GM23338 (cell line): ENCODE data around the gene RAD51D. TPM values are rescaled to one million over a fixed set of nuclear protein-coding genes. Genes with fewer than 3 reads are reported as not detected.

Experiments
- ATAC-seq: fragments of 200-7000 bp; cut with Tn5 transposase; 3 replicates; pipeline ENCODE4 v1.9.1; 2020
- DNase-seq: peaks from one replicate; pipeline ENCODE4 v3.0.0-alpha.2; 2015; ENCODE audit warnings: low spot score
- H2AFZ ChIP-seq: fragments of 200-600 bp; sonication (generic); 2 replicates; pipeline ENCODE4 v1.8.0; 2016; ENCODE audit warnings: antibody characterized with exemption, mild to moderate bottlenecking, moderate library complexity
- H3F3A ChIP-seq: fragments of 200-600 bp; sonication (generic); replicated peaks from 2 replicates; pipeline ENCODE4 v1.8.0; 2017; ENCODE audit warnings: antibody characterized with exemption, mixed run types, low read depth
- H3K27ac ChIP-seq: fragments of 200-600 bp; sonication (generic); 2 replicates; pipeline ENCODE4 v1.6.1; 2016; ENCODE audit warnings: low read depth
- H3K27me3 ChIP-seq: fragments of 200-600 bp; sonication (generic); 2 replicates; pipeline ENCODE4 v1.8.0; 2016; ENCODE audit warnings: mild to moderate bottlenecking, mixed run types, moderate library complexity; ENCODE audit not compliant: insufficient read depth
- H3K36me3 ChIP-seq: fragments of 200-600 bp; sonication (generic); 2 replicates; pipeline ENCODE4 v1.8.0; 2016; ENCODE audit warnings: mild to moderate bottlenecking; ENCODE audit not compliant: insufficient read depth
- H3K4me1 ChIP-seq: fragments of 200-600 bp; sonication (generic); 2 replicates; pipeline ENCODE4 v1.8.0; 2016; ENCODE audit warnings: mild to moderate bottlenecking, moderate library complexity; ENCODE audit not compliant: insufficient read depth
- H3K4me2 ChIP-seq: fragments of 200-600 bp; sonication (generic); 2 replicates; pipeline ENCODE4 v1.7.1; 2017; ENCODE audit warnings: mixed run types
- H3K4me3 ChIP-seq: fragments of 200-600 bp; sonication (generic); 2 replicates; pipeline ENCODE4 v1.6.1; 2016; ENCODE audit warnings: mixed run types
- H3K79me2 ChIP-seq: fragments of 200-600 bp; sonication (generic); replicated peaks from 2 replicates; pipeline ENCODE4 v1.8.0; 2017; ENCODE audit warnings: mild to moderate bottlenecking; ENCODE audit not compliant: insufficient read depth
- H3K9me2 ChIP-seq: fragments of 200-600 bp; sonication (generic); 2 replicates; pipeline ENCODE4 v1.8.0; 2017; ENCODE audit not compliant: insufficient read depth
- H4K20me1 ChIP-seq: fragments of 200-600 bp; sonication (generic); replicated peaks from 2 replicates; pipeline ENCODE4 v1.8.0; 2017; ENCODE audit warnings: mild to moderate bottlenecking; ENCODE audit not compliant: insufficient read depth
- H3K27ac Mint-ChIP-seq: 2 replicates; pipeline ENCODE4 v1.8.0; 2020; ENCODE audit warnings: inconsistent platforms, mild to moderate bottlenecking, moderate library complexity, mixed read lengths
- H3K27me3 Mint-ChIP-seq: 3 replicates; pipeline ENCODE4 v1.8.0; 2022; ENCODE audit warnings: low read depth, mild to moderate bottlenecking, moderate library complexity, mixed read lengths, inconsistent platforms; ENCODE audit not compliant: insufficient read depth, poor library complexity
- H3K36me3 Mint-ChIP-seq: 3 replicates; pipeline ENCODE4 v1.8.0; 2021; ENCODE audit warnings: low read depth, mild to moderate bottlenecking, inconsistent platforms, moderate library complexity, mixed read lengths
- H3K4me1 Mint-ChIP-seq: 3 replicates; pipeline ENCODE4 v1.8.0; 2020; ENCODE audit warnings: mild to moderate bottlenecking, inconsistent platforms, mixed read lengths
- H3K4me3 Mint-ChIP-seq: 3 replicates; pipeline ENCODE4 v1.8.0; 2021; ENCODE audit warnings: moderate library complexity, mild to moderate bottlenecking, inconsistent platforms, mixed read lengths
- H3K9me3 Mint-ChIP-seq: 3 replicates; pipeline ENCODE4 v1.8.0; 2020; ENCODE audit warnings: moderate library complexity, mild to moderate bottlenecking, inconsistent platforms, mixed read lengths
- ETS1 ChIP-seq: IDR thresholded peaks from 2 replicates; pipeline ENCODE4 v1.6.1; 2016; ENCODE audit warnings: antibody characterized with exemption
- EZH2 ChIP-seq: fragments of 200-600 bp; sonication (generic); IDR thresholded peaks from one replicate; pipeline ENCODE4 v1.8.0; 2017; ENCODE audit warnings: antibody characterized with exemption, mild to moderate bottlenecking, low read depth; ENCODE audit not compliant: unreplicated experiment
- JUNB ChIP-seq: IDR thresholded peaks from one replicate; pipeline ENCODE4 v1.6.1; 2016; ENCODE audit warnings: antibody characterized with exemption; ENCODE audit not compliant: unreplicated experiment
- NANOG ChIP-seq: IDR thresholded peaks from 2 replicates; pipeline ENCODE4 v1.6.1; 2016; ENCODE audit warnings: antibody characterized with exemption, borderline replicate concordance
- POLR2AphosphoS5 ChIP-seq: IDR thresholded peaks from 2 replicates; pipeline ENCODE4 v1.6.1; 2016; ENCODE audit warnings: antibody characterized with exemption, low read depth
- ZNF114 ChIP-seq: fragments of 250-450 bp; sonication (Bioruptor Pico); IDR thresholded peaks from 2 replicates; pipeline ENCODE4 v1.5.0; 2020; ENCODE audit warnings: mild to moderate bottlenecking, moderate library complexity
- ZNF462 ChIP-seq: fragments of 250-450 bp; sonication (Bioruptor Pico); IDR thresholded peaks from 2 replicates; pipeline ENCODE4 v1.5.0; 2020; ENCODE audit warnings: mild to moderate bottlenecking, moderate library complexity
- polyA plus RNA-seq: library from polyadenylated mRNA; unstranded; fragments of >200 nt; fragmentation: Nextera tagmentation; extraction: Ambion mirVana; gene quantifications from 2 replicates; pipeline ENCODE4 v1.2.1, GENCODE V29; 2016
- total RNA-seq: library from RNA; depleted of rRNA; stranded (reverse); fragments of >200 nt; shearing (Covaris generic); gene quantifications from 2 replicates; pipeline ENCODE4 v1.2.3, GENCODE V29; 2014
- TF ChIP-seq, protein P1 (sequence below), 2 experiments: fragments of 200-600 bp in 1 of 2; sonication (generic) in 1 of 2; conservative IDR thresholded peaks; 2 replicates each; pipeline versions ENCODE4 v1.5.1 to v1.6.1; 2016 to 2017; ENCODE audit warnings: antibody characterized with exemption in 2 of 2, low read depth in 2 of 2, mild to moderate bottlenecking in 2 of 2, moderate library complexity in 1 of 2

The RAD51D gene
- total and polyA plus RNA-seq, 2 experiments from 2014 or later = 5.9 to 11.0 TPM

GRCh38 chr17:35064516-35065215, 55.0 kb downstream of the RAD51D start:
- Mint-ChIP-seq H3K9me3 (no peaks in the 10 kb centered on the region), H3K27me3 (peaks cover 5% of the 10 kb centered on the region), H3K4me3 (peak overlapping the region; percentile 54), H3K4me1 (peaks cover 50% of the 10 kb centered on the region), H3K27ac (peak overlapping the region; percentile 99), H3K36me3 (peaks cover 4% of the 10 kb centered on the region; the same call in 1 of the 3 replicates)
- Histone ChIP-seq H3K4me2 (peak overlapping the region; percentile 60), H3K4me1 (peaks cover 31% of the 10 kb centered on the region), H3K27ac (peak overlapping the region; percentile 93), H3K9me2 (no peaks in the 10 kb centered on the region), H3K36me3 (no peaks in the 10 kb centered on the region), H3F3A (no peaks in the 10 kb centered on the region), H2AFZ (no peak overlapping the region), H4K20me1 (no peaks in the 10 kb centered on the region; the same call in 1 of the 2 replicates), H3K4me3 (no peak overlapping the region), H3K79me2 (no peaks in the 10 kb centered on the region), H3K27me3 (no peaks in the 10 kb centered on the region)
- ATAC-seq = no peak
- DNase-seq = no peak
- TF ChIP-seq POLR2AphosphoS5 (no peak), NANOG (no peak), ZNF114 (no peak), EZH2 (no peak), ZNF462 (CRISPR knock-in tag) (no peak), ETS1 (no peak), JUNB (no peak)
- TF ChIP-seq, protein P1, sequence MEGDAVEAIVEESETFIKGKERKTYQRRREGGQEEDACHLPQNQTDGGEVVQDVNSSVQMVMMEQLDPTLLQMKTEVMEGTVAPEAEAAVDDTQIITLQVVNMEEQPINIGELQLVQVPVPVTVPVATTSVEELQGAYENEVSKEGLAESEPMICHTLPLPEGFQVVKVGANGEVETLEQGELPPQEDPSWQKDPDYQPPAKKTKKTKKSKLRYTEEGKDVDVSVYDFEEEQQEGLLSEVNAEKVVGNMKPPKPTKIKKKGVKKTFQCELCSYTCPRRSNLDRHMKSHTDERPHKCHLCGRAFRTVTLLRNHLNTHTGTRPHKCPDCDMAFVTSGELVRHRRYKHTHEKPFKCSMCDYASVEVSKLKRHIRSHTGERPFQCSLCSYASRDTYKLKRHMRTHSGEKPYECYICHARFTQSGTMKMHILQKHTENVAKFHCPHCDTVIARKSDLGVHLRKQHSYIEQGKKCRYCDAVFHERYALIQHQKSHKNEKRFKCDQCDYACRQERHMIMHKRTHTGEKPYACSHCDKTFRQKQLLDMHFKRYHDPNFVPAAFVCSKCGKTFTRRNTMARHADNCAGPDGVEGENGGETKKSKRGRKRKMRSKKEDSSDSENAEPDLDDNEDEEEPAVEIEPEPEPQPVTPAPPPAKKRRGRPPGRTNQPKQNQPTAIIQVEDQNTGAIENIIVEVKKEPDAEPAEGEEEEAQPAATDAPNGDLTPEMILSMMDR (conservative IDR thresholded peaks at IDR 0.05; ENCODE audit: low read depth in 2 of 2) = no peak
